AG04450 (cell line): ENCODE data around the gene ALPL. TPM values are rescaled to one million over a fixed set of nuclear protein-coding genes. Genes with fewer than 3 reads are reported as not detected.

Experiments used
- CTCF ChIA-PET: fragments of 300-600, 350-600 bp; formaldehyde crosslinking; extraction: SDS; loops from one replicate; lab custom pipeline; 2022; ENCODE audit warnings: antibody characterized with exemption, inconsistent platforms; lab: Charles Lee
- POLR2A ChIA-PET: fragments of 350-600 bp; formaldehyde crosslinking; extraction: SDS; loops from one replicate; lab custom pipeline; 2021; ENCODE audit warnings: antibody characterized with exemption, inconsistent platforms; lab: Yijun Ruan, JAX
- DNase-seq: peaks from one replicate; pipeline ENCODE4 v3.0.0-alpha.2; 2011; ENCODE audit warnings: low read depth, low spot score
- H3K27ac ChIP-seq: one replicate; pipeline ENCODE4 v1.5.1; 2012; ENCODE audit warnings: low read depth, low read length, control low read depth
- H3K27me3 ChIP-seq: one replicate; pipeline ENCODE4 v1.6.0; 2012; ENCODE audit warnings: low read length; ENCODE audit not compliant: control insufficient read depth, insufficient read depth
- H3K4me3 ChIP-seq: 2 replicates; pipeline ENCODE4 v1.5.1; 2011; ENCODE audit warnings: mild to moderate bottlenecking, low read depth, low read length, control low read depth
- H3K9me3 ChIP-seq: 2 replicates; pipeline ENCODE4 v1.5.1; 2012; ENCODE audit warnings: low read length; ENCODE audit not compliant: control insufficient read depth, insufficient read depth
- CTCF ChIP-seq: IDR thresholded peaks from 2 replicates; pipeline ENCODE4 v1.5.1; 2011; ENCODE audit warnings: low read depth, low read length, control low read depth, inconsistent platforms
- polyA plus RNA-seq: library from polyadenylated mRNA; depleted of rRNA; stranded (reverse); fragments of >200 nt; gene quantifications from 2 replicates; pipeline ENCODE4 v1.2.3, GENCODE V29; 2011

ALPL gene
- polyA plus RNA-seq, 1 experiment = 1.8 TPM

- no peak for DNase-seq
- Histone ChIP-seq H3K9me3 (no peaks in the 10 kb centered on the region; the same call in 1 of the 2 replicates), H3K27ac (no peak overlapping the region), H3K4me3 (no peak overlapping the region), H3K27me3 (no peaks in the 10 kb centered on the region)
- TF ChIP-seq CTCF = no peak
- ChIA-PET CTCF (interaction anchor here (1.2 kb wide), 1 partner anchor 207 kb away, joined by 3 read pairs; no protein-coding TSS in a partner anchor), POLR2A (no interaction called here)
Measured at GRCh38 chr1:21576798-21577187, 67.6 kb downstream of the ALPL start.

GRCh38 chr1:21577324-21577723 is 68.1 kb downstream of the ALPL start:
- ChIA-PET POLR2A (no interaction called here), CTCF (interaction anchor here (1.2 kb wide), 1 partner anchor 207 kb away, joined by 3 read pairs; no protein-coding TSS in a partner anchor)
- no peaks in the 10 kb centered on the region for H3K27me3 ChIP-seq
- DNase-seq = no peak
- H3K27ac ChIP-seq = no peak overlapping the region
- TF ChIP-seq CTCF = no peak
- H3K9me3 ChIP-seq = no peaks in the 10 kb centered on the region; the same call in 1 of the 2 replicates
- H3K4me3 ChIP-seq = no peak overlapping the region

- ChIA-PET POLR2A (no interaction called here), CTCF (no interaction called here)
- no peak for TF ChIP-seq CTCF
Measured at GRCh38 chr1:21577933-21578332, 68.7 kb downstream of the ALPL start.

GRCh38 chr1:21579791-21580190 is 70.6 kb downstream of the ALPL start:
- POLR2A ChIA-PET = no interaction called here
- CTCF ChIA-PET = interaction anchor here (0.7 to 1.1 kb wide), 3 partner anchors 193 to 325 kb away, joined by 3 read pairs; no protein-coding TSS in a partner anchor
- Histone ChIP-seq H3K4me3 (no peak overlapping the region), H3K27me3 (no peaks in the 10 kb centered on the region), H3K27ac (no peak overlapping the region), H3K9me3 (no peaks in the 10 kb centered on the region; the same call in 1 of the 2 replicates)
- no peak for TF ChIP-seq CTCF
- no peak for DNase-seq

More at GRCh38 chr1:21577933-21578332, 68.7 kb downstream of the ALPL start:
- H3K9me3 ChIP-seq = no peaks in the 10 kb centered on the region; the same call in 1 of the 2 replicates
- no peak overlapping the region for H3K27ac ChIP-seq
- no peaks in the 10 kb centered on the region for H3K27me3 ChIP-seq
- no peak for DNase-seq
- H3K4me3 ChIP-seq = no peak overlapping the region

- CTCF ChIA-PET = interaction anchor here (1.7 kb wide), 1 partner anchor 11 kb away, joined by 6 read pairs; no protein-coding TSS in a partner anchor
- TF ChIP-seq CTCF = no peak
- no peak overlapping the region for H3K27ac ChIP-seq
- no peak for DNase-seq
- H3K4me3 ChIP-seq = no peak overlapping the region
- H3K27me3 ChIP-seq = no peaks in the 10 kb centered on the region
- POLR2A ChIA-PET = no interaction called here
- H3K9me3 ChIP-seq = no peaks in the 10 kb centered on the region
Measured at GRCh38 chr1:21584096-21584495, 74.9 kb downstream of the ALPL start.
